SU-DHL-6 (cell line): ENCODE measurements around the gene DCK.
"Not testable (repeated sequence)": the region's sequence is repeated elsewhere in the genome, so short reads cannot be mapped to it uniquely, and the experiment has no call there.

ENCODE experiments used
- EZH2phosphoT487 ChIP-seq: fragments of 200-600 bp; sonication (generic), shearing (Covaris generic); conservative IDR thresholded peaks from 2 replicates; pipeline ENCODE4 v1.6.1; 2018; ENCODE audit warnings: mild to moderate bottlenecking, antibody characterized with exemption, low read length, moderate library complexity, mixed read lengths
- TF ChIP-seq, protein P1 (sequence below): fragments of 200-600 bp; sonication (generic); IDR thresholded peaks from one replicate; pipeline ENCODE4 v1.5.1; 2017; ENCODE audit warnings: antibody characterized with exemption, mild to moderate bottlenecking, low read length, moderate library complexity; ENCODE audit not compliant: insufficient read depth, poor library complexity, severe bottlenecking

DNA sequence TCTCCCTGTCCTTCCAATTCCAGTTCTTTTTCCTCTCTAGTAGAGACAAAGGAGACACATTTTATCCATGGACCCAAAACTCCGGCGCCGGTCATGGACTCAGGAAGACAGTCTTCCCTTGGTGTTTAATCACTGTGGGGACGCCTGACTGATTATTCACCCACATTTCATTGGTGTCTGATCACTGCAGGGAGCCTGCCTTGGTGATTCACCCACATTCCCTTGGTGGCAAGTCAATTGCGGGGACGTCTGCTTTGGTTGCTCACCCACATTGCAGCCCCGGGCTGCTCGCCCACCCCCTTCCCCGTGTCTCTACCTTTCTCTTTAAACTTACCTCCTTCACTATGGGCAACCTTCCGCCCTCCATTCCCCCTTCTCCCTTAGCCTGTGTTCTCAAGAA is 38.7 kb downstream of the DCK start:
- TF ChIP-seq, protein P1, sequence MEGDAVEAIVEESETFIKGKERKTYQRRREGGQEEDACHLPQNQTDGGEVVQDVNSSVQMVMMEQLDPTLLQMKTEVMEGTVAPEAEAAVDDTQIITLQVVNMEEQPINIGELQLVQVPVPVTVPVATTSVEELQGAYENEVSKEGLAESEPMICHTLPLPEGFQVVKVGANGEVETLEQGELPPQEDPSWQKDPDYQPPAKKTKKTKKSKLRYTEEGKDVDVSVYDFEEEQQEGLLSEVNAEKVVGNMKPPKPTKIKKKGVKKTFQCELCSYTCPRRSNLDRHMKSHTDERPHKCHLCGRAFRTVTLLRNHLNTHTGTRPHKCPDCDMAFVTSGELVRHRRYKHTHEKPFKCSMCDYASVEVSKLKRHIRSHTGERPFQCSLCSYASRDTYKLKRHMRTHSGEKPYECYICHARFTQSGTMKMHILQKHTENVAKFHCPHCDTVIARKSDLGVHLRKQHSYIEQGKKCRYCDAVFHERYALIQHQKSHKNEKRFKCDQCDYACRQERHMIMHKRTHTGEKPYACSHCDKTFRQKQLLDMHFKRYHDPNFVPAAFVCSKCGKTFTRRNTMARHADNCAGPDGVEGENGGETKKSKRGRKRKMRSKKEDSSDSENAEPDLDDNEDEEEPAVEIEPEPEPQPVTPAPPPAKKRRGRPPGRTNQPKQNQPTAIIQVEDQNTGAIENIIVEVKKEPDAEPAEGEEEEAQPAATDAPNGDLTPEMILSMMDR, result not testable (repeated sequence)
- not testable (repeated sequence) for TF ChIP-seq EZH2phosphoT487
